ENCODE data around the gene NFAM1.

Gene NFAM1

GRCh38 chr22:42380769-42381551 is 51.2 kb downstream of the NFAM1 start:
- no peak for DNase-seq

GRCh38 chr22:42379966-42380537 is 52.2 kb downstream of the NFAM1 start:
- no peak for DNase-seq

- DNase-seq, result no peak
Observed at GRCh38 chr22:42376711-42377554, 55.3 kb downstream of the NFAM1 start.

GRCh38 chr22:42375982-42376381 is 56.2 kb downstream of the NFAM1 start:
- no peak for DNase-seq

- no peak for DNase-seq
Observed at GRCh38 chr22:42372976-42373375, 59.2 kb downstream of the NFAM1 start.

- DNase-seq, result no peak
Observed at GRCh38 chr22:42371501-42371900, 60.7 kb downstream of the NFAM1 start.

GRCh38 chr22:42371099-42371498 is 61.1 kb downstream of the NFAM1 start:
- no peak for DNase-seq

- peak; percentile 69 for DNase-seq
Observed at GRCh38 chr22:42369250-42370041, 62.8 kb downstream of the NFAM1 start.

- no peak for DNase-seq
Observed at GRCh38 chr22:42368379-42369249, 63.6 kb downstream of the NFAM1 start.

GRCh38 chr22:42367980-42368378 is 64.2 kb downstream of the NFAM1 start:
- no peak for DNase-seq

GRCh38 chr22:42366806-42367581 is 65.2 kb downstream of the NFAM1 start:
- no peak for DNase-seq

GRCh38 chr22:42365942-42366695 is 66.1 kb downstream of the NFAM1 start:
- DNase-seq, result no peak

- DNase-seq, result no peak
Observed at GRCh38 chr22:42365111-42365865, 66.9 kb downstream of the NFAM1 start.

GRCh38 chr22:42364604-42365110 is 67.5 kb downstream of the NFAM1 start:
- no peak for DNase-seq

GRCh38 chr22:42363892-42364291 is 68.3 kb downstream of the NFAM1 start:
- DNase-seq, result no peak

- DNase-seq, result no peak
Observed at GRCh38 chr22:42361523-42361922, 70.7 kb downstream of the NFAM1 start.

- no peak for DNase-seq
Observed at GRCh38 chr22:42360348-42360747, 71.9 kb downstream of the NFAM1 start.

- no peak for DNase-seq
Observed at GRCh38 chr22:42358643-42359558, 73.3 kb downstream of the NFAM1 start.

Measured in amniotic stem cell (primary cell).